ENCODE results near the gene SDK1. TPM values are rescaled to one million over a fixed set of nuclear protein-coding genes. Genes with fewer than 3 reads are reported as not detected.

Gene SDK1
- total RNA-seq, 2 donors from 2014 or later: 3.1 to 3.6 TPM

- TF ChIP-seq CTCF (IDR thresholded peaks at IDR 0.05): no peak
- no peak overlapping the region for H3K27ac ChIP-seq
- H3K36me3 ChIP-seq: no peaks in the 10 kb centered on the region
- DNase-seq (ENCODE audit: low spot score): no peak
- no peak overlapping the region for H3K4me3 ChIP-seq
- no peaks in the 10 kb centered on the region for H3K27me3 ChIP-seq
- H3K9me3 ChIP-seq: no peaks in the 10 kb centered on the region
- no peaks in the 10 kb centered on the region for H3K4me1 ChIP-seq
Observed at GRCh38 chr7:3969286-3969685, 668.2 kb downstream of the SDK1 start.

GRCh38 chr7:3971323-3971722 lies 670.3 kb downstream of the SDK1 start:
- DNase-seq (ENCODE audit: low spot score): no peak
- Histone ChIP-seq H3K9me3 (no peaks in the 10 kb centered on the region), H3K4me1 (no peaks in the 10 kb centered on the region), H3K27me3 (no peaks in the 10 kb centered on the region), H3K4me3 (no peak overlapping the region), H3K27ac (no peak overlapping the region), H3K36me3 (no peaks in the 10 kb centered on the region)
- TF ChIP-seq CTCF (IDR thresholded peaks at IDR 0.05): no peak

GRCh38 chr7:3973264-3973663 lies 672.2 kb downstream of the SDK1 start:
- no peak overlapping the region for H3K4me3 ChIP-seq
- no peak for DNase-seq (ENCODE audit: low spot score)
- no peaks in the 10 kb centered on the region for H3K4me1 ChIP-seq
- no peak for TF ChIP-seq CTCF (IDR thresholded peaks at IDR 0.05)
- H3K9me3 ChIP-seq: no peaks in the 10 kb centered on the region
- no peaks in the 10 kb centered on the region for H3K27me3 ChIP-seq
- H3K36me3 ChIP-seq: no peaks in the 10 kb centered on the region
- no peak overlapping the region for H3K27ac ChIP-seq

GRCh38 chr7:3974329-3974728 lies 673.3 kb downstream of the SDK1 start:
- no peaks in the 10 kb centered on the region for H3K4me1 ChIP-seq
- H3K4me3 ChIP-seq: no peak overlapping the region
- TF ChIP-seq CTCF (IDR thresholded peaks at IDR 0.05): no peak
- no peaks in the 10 kb centered on the region for H3K36me3 ChIP-seq
- no peaks in the 10 kb centered on the region for H3K27me3 ChIP-seq
- H3K9me3 ChIP-seq: no peaks in the 10 kb centered on the region
- H3K27ac ChIP-seq: no peak overlapping the region
- DNase-seq (ENCODE audit: low spot score): no peak

- no peak for DNase-seq (ENCODE audit: low spot score)
- Histone ChIP-seq H3K27ac (no peak overlapping the region), H3K27me3 (no peaks in the 10 kb centered on the region), H3K4me1 (no peaks in the 10 kb centered on the region), H3K36me3 (no peaks in the 10 kb centered on the region), H3K4me3 (no peak overlapping the region), H3K9me3 (no peaks in the 10 kb centered on the region)
- no peak for TF ChIP-seq CTCF (IDR thresholded peaks at IDR 0.05)
Observed at GRCh38 chr7:3975371-3975770, 674.3 kb downstream of the SDK1 start.

GRCh38 chr7:3977391-3977790 lies 676.3 kb downstream of the SDK1 start:
- H3K27ac ChIP-seq: no peak overlapping the region
- no peaks in the 10 kb centered on the region for H3K4me1 ChIP-seq
- H3K36me3 ChIP-seq: no peaks in the 10 kb centered on the region
- no peaks in the 10 kb centered on the region for H3K9me3 ChIP-seq
- no peak overlapping the region for H3K4me3 ChIP-seq
- no peaks in the 10 kb centered on the region for H3K27me3 ChIP-seq
- no peak for DNase-seq (ENCODE audit: low spot score)
- TF ChIP-seq CTCF (IDR thresholded peaks at IDR 0.05): no peak

Measured in right atrium auricular region (tissue), 2 donors.